H1 (cell line): ENCODE measurements around the gene PTPRD. TPM values are rescaled to one million over a fixed set of nuclear protein-coding genes. Genes with fewer than 3 reads are reported as not detected.
A peak's percentile ranks its signal among the peaks of the same experiment; 100 is the strongest.

Source experiments
- CTCF ChIA-PET: fragments of 300-600 bp; sonication (Branson Sonifier 250); formaldehyde crosslinking; loops from one replicate; lab custom pipeline; 2021; ENCODE audit not compliant: partially characterized antibody; lab: Charles Lee
- POLR2A ChIA-PET: fragments of 300-600 bp; sonication (Branson Sonifier 250); formaldehyde crosslinking; loops from one replicate; lab custom pipeline; 2021; ENCODE audit warnings: inconsistent platforms; ENCODE audit not compliant: partially characterized antibody; lab: Charles Lee
- DNase-seq, 2 experiments: peaks; one replicate each; pipeline versions ENCODE4 v3.0.0 to v3.0.0-alpha.2; 2010 to 2022; ENCODE audit warnings: low spot score in 2 of 2, low read depth in 1 of 2, mixed read lengths in 1 of 2
- FAIRE-seq: peaks from 2 replicates; lab custom pipeline; 2011; peaks lifted over from hg19 to GRCh38; lab: Jason Lieb, UNC
- H2AFZ ChIP-seq: 2 replicates; pipeline ENCODE4 v1.8.1; 2012; ENCODE audit warnings: low read length, inconsistent platforms
- H2AK5ac ChIP-seq: 2 replicates; pipeline ENCODE4 v1.6.1; 2013; ENCODE audit warnings: low read depth, low read length
- H2BK120ac ChIP-seq: replicated peaks from 2 replicates; pipeline ENCODE3; 2013; ENCODE audit warnings: low read depth, low read length, inconsistent platforms
- H2BK12ac ChIP-seq: 2 replicates; pipeline ENCODE4 v1.6.1; 2013; ENCODE audit warnings: low read depth, low read length
- H2BK15ac ChIP-seq: 2 replicates; pipeline ENCODE4 v1.6.1; 2013; ENCODE audit warnings: low read length
- H2BK20ac ChIP-seq: 2 replicates; pipeline ENCODE4 v1.6.1; 2013; ENCODE audit warnings: low read length
- H2BK5ac ChIP-seq: 2 replicates; pipeline ENCODE4 v1.6.1; 2013; ENCODE audit warnings: low read depth, low read length
- H3K14ac ChIP-seq: 2 replicates; pipeline ENCODE4 v1.6.1; 2013; ENCODE audit warnings: inconsistent platforms; ENCODE audit not compliant: insufficient read length
- H3K18ac ChIP-seq: 2 replicates; pipeline ENCODE4 v1.6.1; 2013; ENCODE audit warnings: low read length; ENCODE audit errors: extremely low read depth
- H3K23ac ChIP-seq: 2 replicates; pipeline ENCODE4 v1.6.1; 2013; ENCODE audit warnings: inconsistent platforms; ENCODE audit not compliant: insufficient read length
- H3K23me2 ChIP-seq: 2 replicates; pipeline ENCODE4 v1.6.1; 2013; ENCODE audit warnings: low read depth, low read length
- H3K27ac ChIP-seq: 2 replicates; pipeline ENCODE4 v1.6.1; 2011; ENCODE audit warnings: low read depth, low read length, inconsistent platforms
- H3K27me3 ChIP-seq, 4 experiments: replicated peaks in 1 of 4; 1 replicate in 1 of 4; 2 replicates in 3 of 4; pipeline versions ENCODE4 v1.6.1 to v1.8.1; 2011 to 2013; ENCODE audit warnings: low read length in 3 of 4, mild to moderate bottlenecking in 3 of 4, inconsistent platforms in 2 of 4, mixed read lengths in 2 of 4, moderate library complexity in 1 of 4; ENCODE audit not compliant: control insufficient read depth in 3 of 4, insufficient read depth in 3 of 4; ENCODE audit errors: extremely low read depth in 1 of 4
- H3K36me3 ChIP-seq, 4 experiments: 2 replicates each; pipeline versions ENCODE4 v1.6.1 to v1.8.1; 2011 to 2013; ENCODE audit warnings: mild to moderate bottlenecking in 4 of 4, low read length in 3 of 4, moderate library complexity in 2 of 4, control low read depth in 1 of 4, inconsistent platforms in 1 of 4; ENCODE audit not compliant: insufficient read depth in 4 of 4, control insufficient read depth in 2 of 4
- H3K4ac ChIP-seq: replicated peaks from 2 replicates; pipeline ENCODE3; 2013; ENCODE audit warnings: low read length, low read depth, mixed read lengths, inconsistent platforms; ENCODE audit not compliant: insufficient read length
- H3K4me1 ChIP-seq, 4 experiments: replicated peaks in 1 of 4; 1 replicate in 1 of 4; 2 replicates in 3 of 4; pipeline versions ENCODE4 v1.6.1 to v1.8.1; 2011 to 2013; ENCODE audit warnings: low read length in 3 of 4, inconsistent platforms in 2 of 4, mixed read lengths in 1 of 4; ENCODE audit not compliant: insufficient read depth in 4 of 4, control insufficient read depth in 3 of 4
- H3K4me2 ChIP-seq, 2 experiments: 2 replicates each; pipeline versions ENCODE4 v1.6.1 to v1.8.1; 2011 to 2013; ENCODE audit warnings: low read depth in 2 of 2, low read length in 2 of 2, control low read depth in 1 of 2, inconsistent platforms in 1 of 2, mild to moderate bottlenecking in 1 of 2; ENCODE audit not compliant: insufficient read depth in 1 of 2
- H3K4me3 ChIP-seq, 4 experiments: fragments of 200-600, 300-600 bp in 1 of 4; sonication (generic), shearing (Covaris generic), sonication (Bioruptor Twin) in 1 of 4; 2 replicates each; pipeline versions ENCODE4 v1.5.1 to v1.8.1; 2011 to 2016; ENCODE audit warnings: low read length in 4 of 4, low read depth in 3 of 4, control low read depth in 2 of 4, inconsistent platforms in 2 of 4, mild to moderate bottlenecking in 2 of 4, mixed read lengths in 1 of 4, moderate library complexity in 1 of 4; ENCODE audit not compliant: insufficient read depth in 2 of 4; ENCODE audit errors: extremely low read depth in 1 of 4
- H3K56ac ChIP-seq: replicated peaks from 2 replicates; pipeline ENCODE3; 2013; ENCODE audit warnings: low read depth, mild to moderate bottlenecking, mixed read lengths, low read length, inconsistent platforms; ENCODE audit not compliant: insufficient read length
- H3K79me1 ChIP-seq: 2 replicates; pipeline ENCODE4 v1.6.1; 2013; ENCODE audit warnings: low read depth, low read length, control low read depth
- H3K79me2 ChIP-seq, 2 experiments: 2 replicates each; pipeline versions ENCODE4 v1.6.1 to v1.8.1; 2012 to 2013; ENCODE audit warnings: low read length in 2 of 2, mild to moderate bottlenecking in 2 of 2, inconsistent platforms in 1 of 2; ENCODE audit not compliant: insufficient read depth in 2 of 2, control insufficient read depth in 1 of 2
- H3K9ac ChIP-seq, 4 experiments: replicated peaks in 1 of 4; 1 replicate in 1 of 4; 2 replicates in 3 of 4; pipeline versions ENCODE4 v1.6.1 to v1.8.1; 2011 to 2013; ENCODE audit warnings: low read depth in 3 of 4, low read length in 3 of 4, control low read depth in 2 of 4, mild to moderate bottlenecking in 2 of 4, moderate library complexity in 2 of 4, inconsistent platforms in 1 of 4; ENCODE audit errors: extremely low read depth in 1 of 4
- H3K9me3 ChIP-seq, 2 experiments: 2 replicates each; pipeline versions ENCODE4 v1.6.1 to v1.8.1; 2012 to 2013; ENCODE audit warnings: mild to moderate bottlenecking in 2 of 2, moderate library complexity in 2 of 2, control low read depth in 1 of 2, inconsistent platforms in 1 of 2, low read depth in 1 of 2, low read length in 1 of 2, mixed read lengths in 1 of 2; ENCODE audit not compliant: insufficient read depth in 2 of 2
- H4K20me1 ChIP-seq, 2 experiments: replicated peaks in 1 of 2; 2 replicates each; pipeline versions ENCODE3 to v1.8.1; 2011 to 2013; ENCODE audit warnings: inconsistent platforms in 2 of 2, low read length in 2 of 2, mild to moderate bottlenecking in 1 of 2; ENCODE audit not compliant: insufficient read depth in 2 of 2, control insufficient read depth in 1 of 2
- H4K5ac ChIP-seq: 2 replicates; pipeline ENCODE4 v1.6.1; 2013; ENCODE audit warnings: low read length, low read depth, mixed read lengths, inconsistent platforms; ENCODE audit not compliant: insufficient read length
- H4K8ac ChIP-seq: 2 replicates; pipeline ENCODE4 v1.8.0; 2013; ENCODE audit warnings: mild to moderate bottlenecking, moderate library complexity, low read length, inconsistent platforms; ENCODE audit not compliant: insufficient read depth; ENCODE audit errors: extremely low read depth
- H4K91ac ChIP-seq: replicated peaks from 2 replicates; pipeline ENCODE3; 2013; ENCODE audit warnings: low read length, mixed read lengths, inconsistent platforms; ENCODE audit not compliant: insufficient read length
- ATF3 ChIP-seq: IDR thresholded peaks from 2 replicates; pipeline ENCODE4 v1.6.1; 2011; ENCODE audit warnings: low read depth, mild to moderate bottlenecking, low read length; ENCODE audit not compliant: insufficient read depth
- BACH1 ChIP-seq: IDR thresholded peaks from 2 replicates; pipeline ENCODE4 v1.6.1; 2012; ENCODE audit warnings: low read length, improper control_type of control experiment
- BCL11A ChIP-seq, 2 experiments: IDR thresholded peaks; one replicate each; pipeline ENCODE4 v1.6.1; 2011; ENCODE audit warnings: low read depth in 2 of 2, low read length in 2 of 2, mild to moderate bottlenecking in 2 of 2
- CBX8 ChIP-seq: fragments of 300-800, 300-1000 bp; sonication (generic); IDR thresholded peaks from 2 replicates; pipeline ENCODE4 v1.7.1; 2016; ENCODE audit warnings: low read depth, low read length, borderline replicate concordance
- CHD2 ChIP-seq: IDR thresholded peaks from 2 replicates; pipeline ENCODE4 v1.6.1; 2012; ENCODE audit warnings: low read length, improper control_type of control experiment
- RFX5 ChIP-seq: IDR thresholded peaks from 2 replicates; pipeline ENCODE4 v1.6.1; 2011; ENCODE audit warnings: low read depth, low read length, improper control_type of control experiment, borderline replicate concordance
- SIN3A ChIP-seq, 2 experiments: IDR thresholded peaks in 1 of 2; conservative IDR thresholded peaks in 1 of 2; 2 replicates each; pipeline ENCODE4 v1.6.1; 2011 to 2012; ENCODE audit warnings: low read length in 2 of 2, improper control_type of control experiment in 1 of 2, low read depth in 1 of 2, mild to moderate bottlenecking in 1 of 2
- TEAD4 ChIP-seq: IDR thresholded peaks from 2 replicates; pipeline ENCODE4 v1.6.1; 2012; ENCODE audit warnings: low read depth, low read length, inconsistent platforms, mixed read lengths
- WGBS, 2 experiments: shearing (Covaris generic) in 1 of 2; methylation state at CpG; one replicate each; pipeline versions ENCODE4 v1.1.6 to v1.1.7; 2013 to 2015; ENCODE audit warnings: low lambda C conversion rate in 2 of 2, mixed read lengths in 2 of 2, inconsistent platforms in 1 of 2, low coverage in 1 of 2, missing lambda C conversion rate in 1 of 2; ENCODE audit not compliant: insufficient replicate concordance in 2 of 2, insufficient coverage in 1 of 2, insufficient read length in 1 of 2; ENCODE audit errors: extremely low coverage in 1 of 2, missing lambda C conversion rate in 1 of 2; 5-methylcytosine and 5-hydroxymethylcytosine counted together
- polyA plus RNA-seq, 7 experiments: library from polyadenylated mRNA; depleted of rRNA in 3 of 7; stranded (reverse) in 5 of 7; unstranded in 2 of 7; fragments of >200 nt in 5 of 7; fragments of 200-250 nt in 2 of 7; gene quantifications; 1 replicate in 5 of 7; 2 replicates in 1 of 7; 4 replicates in 1 of 7; pipeline versions ENCODE4 v1.2.1 to v1.2.3, GENCODE V29; 2011 to 2013; ENCODE audit warnings: missing spikeins in 2 of 7, mixed read lengths in 2 of 7
- total RNA-seq: library from RNA; stranded (reverse); fragmentation: NEBNext Ultra II Directional; extraction: Animal tissue kit (Norgen Biotek cat#: 25700); gene quantifications from 2 replicates; pipeline ENCODE4 v1.2.1, GENCODE V29; 2021
- TF ChIP-seq, protein P1 (sequence below): IDR thresholded peaks from 2 replicates; pipeline ENCODE4 v1.6.1; 2012; ENCODE audit warnings: inconsistent platforms
- TF ChIP-seq, protein P2 (sequence below), 3 experiments: IDR thresholded peaks; 1 replicate in 2 of 3; 2 replicates in 1 of 3; pipeline versions ENCODE4 v1.5.1 to v1.6.1; 2011; ENCODE audit warnings: low read length in 3 of 3, mild to moderate bottlenecking in 3 of 3, inconsistent platforms in 2 of 3, low read depth in 1 of 3, moderate library complexity in 1 of 3; ENCODE audit not compliant: insufficient read depth in 1 of 3; ENCODE audit errors: control extremely low read depth in 1 of 3

The PTPRD gene
- total and polyA plus RNA-seq, 2 of the 8 experiments (the other 6 are each of a cell fraction or from before 2014, with no cell fraction given): 17.2 to 77.0 TPM

DNA sequence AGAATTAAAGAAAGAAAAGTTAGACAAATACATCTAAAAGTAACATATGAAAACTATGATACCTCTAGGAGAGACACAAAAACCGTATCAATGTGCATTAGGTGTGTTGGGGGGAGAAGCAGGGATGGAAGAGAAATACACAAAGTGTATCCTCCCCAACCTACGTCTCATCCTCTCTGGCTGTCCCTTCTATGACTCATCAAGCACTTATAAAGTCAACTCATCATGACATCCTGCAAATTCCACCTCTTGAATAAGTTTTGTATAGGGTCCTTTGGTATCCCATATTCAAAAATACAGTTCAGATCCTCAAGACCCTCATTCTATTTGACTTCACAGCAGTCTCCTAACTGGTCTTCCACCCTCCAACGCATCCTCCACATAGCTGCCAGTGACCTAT, 1895.7 kb downstream of the PTPRD start:
- no peaks in the 10 kb centered on the region for H3K9me3 ChIP-seq
- no peaks in the 10 kb centered on the region for H3K23me2 ChIP-seq
- H3K4me2 ChIP-seq: no peak overlapping the region
- peak overlapping the region; percentile 58 for H2BK120ac ChIP-seq
- no peak overlapping the region for H4K5ac ChIP-seq
- TF ChIP-seq TEAD4 (no peak), BACH1 (no peak), BCL11A (IDR thresholded peaks at IDR 0.05; ENCODE audit: low read depth in 2 of 2, low read length in 2 of 2) (no peak), RFX5 (no peak), ATF3 (no peak), CBX8 (no peak), CHD2 (no peak), SIN3A (conservative IDR thresholded peaks at IDR 0.05 in 1 of 2, IDR thresholded peaks at IDR 0.05 in 1 of 2; ENCODE audit: low read depth in 1 of 2, low read length in 2 of 2) (no peak)
- TF ChIP-seq, protein P1, sequence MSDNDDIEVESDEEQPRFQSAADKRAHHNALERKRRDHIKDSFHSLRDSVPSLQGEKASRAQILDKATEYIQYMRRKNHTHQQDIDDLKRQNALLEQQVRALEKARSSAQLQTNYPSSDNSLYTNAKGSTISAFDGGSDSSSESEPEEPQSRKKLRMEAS: no peak
- TF ChIP-seq, protein P2, sequence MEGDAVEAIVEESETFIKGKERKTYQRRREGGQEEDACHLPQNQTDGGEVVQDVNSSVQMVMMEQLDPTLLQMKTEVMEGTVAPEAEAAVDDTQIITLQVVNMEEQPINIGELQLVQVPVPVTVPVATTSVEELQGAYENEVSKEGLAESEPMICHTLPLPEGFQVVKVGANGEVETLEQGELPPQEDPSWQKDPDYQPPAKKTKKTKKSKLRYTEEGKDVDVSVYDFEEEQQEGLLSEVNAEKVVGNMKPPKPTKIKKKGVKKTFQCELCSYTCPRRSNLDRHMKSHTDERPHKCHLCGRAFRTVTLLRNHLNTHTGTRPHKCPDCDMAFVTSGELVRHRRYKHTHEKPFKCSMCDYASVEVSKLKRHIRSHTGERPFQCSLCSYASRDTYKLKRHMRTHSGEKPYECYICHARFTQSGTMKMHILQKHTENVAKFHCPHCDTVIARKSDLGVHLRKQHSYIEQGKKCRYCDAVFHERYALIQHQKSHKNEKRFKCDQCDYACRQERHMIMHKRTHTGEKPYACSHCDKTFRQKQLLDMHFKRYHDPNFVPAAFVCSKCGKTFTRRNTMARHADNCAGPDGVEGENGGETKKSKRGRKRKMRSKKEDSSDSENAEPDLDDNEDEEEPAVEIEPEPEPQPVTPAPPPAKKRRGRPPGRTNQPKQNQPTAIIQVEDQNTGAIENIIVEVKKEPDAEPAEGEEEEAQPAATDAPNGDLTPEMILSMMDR (IDR thresholded peaks at IDR 0.05; ENCODE audit: control extremely low read depth in 1 of 3, insufficient read depth in 1 of 3, low read depth in 1 of 3, low read length in 3 of 3): no peak
- ChIA-PET CTCF (interaction anchor here (0.6 kb wide), 1 partner anchor 337 kb away, joined by 3 read pairs; no protein-coding TSS in a partner anchor), POLR2A (interaction anchor here (1.5 kb wide), 1 partner anchor 10 kb away, joined by 3 read pairs; no protein-coding TSS in a partner anchor)
- H3K14ac ChIP-seq: no peak overlapping the region
- H2BK15ac ChIP-seq: no peak overlapping the region
- 0 out of 2 replicates have a peak overlapping the region, but pooled peaks have one; percentile 10 for H2BK20ac ChIP-seq
- no peak overlapping the region for H3K27ac ChIP-seq
- no peak overlapping the region for H4K8ac ChIP-seq
- no peak overlapping the region for H2AK5ac ChIP-seq
- H3K9ac ChIP-seq: no peak overlapping the region
- H3K4me1 ChIP-seq: peaks cover 0 to 20% (median 10%) of the 10 kb centered on the region in 4 experiments; a peak in 4 of 7 replicates
- H3K18ac ChIP-seq: no peak overlapping the region
- 0 out of 2 replicates have a peak, but pooled peaks cover 2% of the 10 kb centered on the region for H3K79me1 ChIP-seq
- H4K91ac ChIP-seq: no peak overlapping the region
- H3K27me3 ChIP-seq: no peaks in the 10 kb centered on the region
- no peak overlapping the region for H3K4ac ChIP-seq
- H3K79me2 ChIP-seq: no peaks in the 10 kb centered on the region
- H3K36me3 ChIP-seq: no peaks in the 10 kb centered on the region
- H2BK12ac ChIP-seq: no peak overlapping the region
- WGBS, 2 experiments: 79% methylated on average over 3 of the region's 3 CpGs; no CpG with 5 or more reads in 1 of the 2 experiments
- H3K4me3 ChIP-seq: no peak overlapping the region
- H3K23ac ChIP-seq: no peak overlapping the region
- H2AFZ ChIP-seq: no peak overlapping the region
- H2BK5ac ChIP-seq: no peak overlapping the region
- no peak for FAIRE-seq
- no peaks in the 10 kb centered on the region for H4K20me1 ChIP-seq
- DNase-seq: no peak
- no peak overlapping the region for H3K56ac ChIP-seq
